ENCODE results near the gene PRKAG1. TPM values are rescaled to one million over a fixed set of nuclear protein-coding genes. Genes with fewer than 3 reads are reported as not detected.

PRKAG1 gene
- total and polyA plus RNA-seq, 12 donors = 60.1 to 141 (median 82.3) TPM

GRCh38 chr12:48973941-48974673 is 44.5 kb downstream of the PRKAG1 start:
- intact Hi-C loops (cut with DNase I) = no loop called here
- H3K27ac ChIP-seq = no peak overlapping the region
- peaks cover 7 to 24% of the 10 kb centered on the region in 2 donors for H3K4me1 ChIP-seq (replicated peaks in 1 of 2)
- DNase-seq = peak in 5 of 7 donors; percentile 47 to 73 (median 61)
- TF ChIP-seq POLR2A (IDR thresholded peaks at IDR 0.05) (no peak), CTCF (IDR thresholded peaks at IDR 0.05) (peak; percentile 40 to 63 (median 52))
- peaks cover 54% of the 10 kb centered on the region for H3K27me3 ChIP-seq
- H3K4me3 ChIP-seq = no peak overlapping the region
- H3K9me3 ChIP-seq (replicated peaks in 1 of 3) = no peaks in the 10 kb centered on the region
- 20 to 24% (median 22%) methylated on average over 10 to 19 of the region's 19 CpGs for WGBS, 4 donors
- no peaks in the 10 kb centered on the region for H3K36me3 ChIP-seq (replicated peaks in 1 of 2)

GRCh38 chr12:48973531-48973930 is 45.0 kb downstream of the PRKAG1 start:
- TF ChIP-seq CTCF (IDR thresholded peaks at IDR 0.05) (no peak), POLR2A (IDR thresholded peaks at IDR 0.05) (no peak)
- peaks cover 49% of the 10 kb centered on the region for H3K27me3 ChIP-seq
- H3K9me3 ChIP-seq (replicated peaks in 1 of 3) = no peaks in the 10 kb centered on the region
- intact Hi-C loops (cut with DNase I) = no loop called here
- peaks cover 7 to 18% of the 10 kb centered on the region in 2 donors for H3K4me1 ChIP-seq (replicated peaks in 1 of 2)
- WGBS, 4 donors = 9 to 16% (median 15%) methylated on average over 8 to 12 of the region's 12 CpGs
- no peaks in the 10 kb centered on the region for H3K36me3 ChIP-seq (replicated peaks in 1 of 2)
- peak in 2 of 7 donors; percentile 46 to 48 for DNase-seq
- H3K27ac ChIP-seq = no peak overlapping the region
- no peak overlapping the region for H3K4me3 ChIP-seq

- no peak for TF ChIP-seq POLR2A (IDR thresholded peaks at IDR 0.05)
- TF ChIP-seq CTCF (IDR thresholded peaks at IDR 0.05) = no peak
- 8 to 38% (median 30%) methylated on average over 1 to 3 of the region's 3 CpGs for WGBS, 4 donors
- Histone ChIP-seq H3K4me3 (no peak overlapping the region), H3K36me3 (replicated peaks in 1 of 2) (no peaks in the 10 kb centered on the region), H3K27ac (no peak overlapping the region), H3K4me1 (replicated peaks in 1 of 2) (peaks cover 7 to 13% of the 10 kb centered on the region in 2 donors), H3K27me3 (peaks cover 44% of the 10 kb centered on the region), H3K9me3 (replicated peaks in 1 of 3) (no peaks in the 10 kb centered on the region)
- intact Hi-C loops (cut with DNase I) = no loop called here
- no peak for DNase-seq
Measured at GRCh38 chr12:48972952-48973483, 45.6 kb downstream of the PRKAG1 start.

GRCh38 chr12:48972213-48972951 is 46.2 kb downstream of the PRKAG1 start:
- H3K4me1 ChIP-seq (replicated peaks in 1 of 2) = peaks cover 7 to 12% of the 10 kb centered on the region in 2 donors

More at GRCh38 chr12:48972213-48972951, 46.2 kb downstream of the PRKAG1 start:
- TF ChIP-seq POLR2A (IDR thresholded peaks at IDR 0.05) = no peak
- Histone ChIP-seq H3K9me3 (replicated peaks in 1 of 3) (no peaks in the 10 kb centered on the region), H3K27ac (no peak overlapping the region), H3K4me3 (no peak overlapping the region), H3K27me3 (peaks cover 39% of the 10 kb centered on the region), H3K36me3 (replicated peaks in 1 of 2) (no peaks in the 10 kb centered on the region)
- 13 to 32% (median 21%) methylated on average over 3 to 23 of the region's 23 CpGs for WGBS, 4 donors
- DNase-seq = no peak
- intact Hi-C loops (cut with DNase I) = no loop called here

All from adrenal gland (tissue), 12 donors.